NCI-H345 (cell line): ENCODE results near the gene NLRP4.
"Not testable (repeated sequence)": the region's sequence is repeated elsewhere in the genome, so short reads cannot be mapped to it uniquely, and the experiment has no call there.

Experiments
- DNase-seq: peaks from one replicate; lab custom pipeline; 2025; lab: John Stamatoyannopoulos, UW

Gene NLRP4

DNA sequence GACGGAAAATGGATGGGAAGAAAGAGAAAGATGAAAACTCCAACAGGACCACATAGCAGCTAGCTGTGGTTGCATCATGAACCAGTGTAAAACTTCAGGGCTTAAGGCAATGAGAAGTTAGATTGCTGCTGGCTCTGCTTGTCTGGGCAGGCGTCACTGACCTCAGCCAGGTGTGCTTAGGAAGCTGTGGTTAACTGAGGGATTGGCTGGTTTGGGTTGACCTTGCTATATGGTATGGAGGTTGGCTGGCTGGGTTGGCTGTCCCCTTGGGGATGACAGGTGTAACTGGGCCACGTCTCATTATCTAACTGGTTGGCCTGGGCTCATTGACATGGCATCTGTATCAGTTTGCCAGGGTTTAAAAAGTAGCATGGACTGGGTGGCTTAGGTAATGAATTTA is 40.9 kb downstream of the NLRP4 start:
- DNase-seq = no peak

DNA sequence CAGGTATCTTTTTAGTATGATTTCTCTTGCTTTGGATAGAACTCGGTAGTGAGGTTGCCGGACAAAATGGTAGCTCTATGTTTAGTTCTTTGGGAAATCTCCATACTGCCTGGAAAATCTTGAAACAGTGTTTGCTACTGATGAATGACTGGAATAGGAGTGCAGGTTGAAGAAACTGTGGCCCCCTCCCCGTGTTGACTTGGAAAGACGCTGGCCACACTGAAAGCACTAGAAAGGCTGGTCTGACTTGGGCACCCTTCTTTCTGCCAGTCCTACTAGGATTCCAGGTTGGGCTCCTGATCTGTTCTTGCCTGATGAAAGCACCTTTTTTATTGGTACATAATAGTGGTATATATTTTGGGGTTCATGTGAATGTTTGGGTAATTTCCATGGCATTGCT is 46.3 kb downstream of the NLRP4 start:
- no peak for DNase-seq

DNA sequence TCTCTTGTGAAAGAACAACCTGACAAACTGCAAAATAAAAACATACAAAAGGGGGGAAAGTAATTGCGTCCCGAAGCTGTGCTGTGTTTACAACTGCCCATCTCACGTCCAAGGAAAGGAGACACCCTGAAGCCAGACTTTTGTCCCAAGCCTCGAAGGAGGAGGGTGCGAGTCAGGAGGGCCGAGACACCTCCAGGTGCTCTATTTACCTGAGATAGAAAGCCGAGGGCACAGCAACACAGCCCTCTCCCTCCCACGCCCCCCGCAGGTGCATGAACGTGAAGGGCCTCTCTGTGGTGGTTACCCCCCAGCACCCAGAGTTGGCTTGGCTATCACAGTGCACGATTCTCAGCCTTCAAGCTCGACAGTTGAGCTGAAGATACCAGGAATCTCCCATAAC is 62.6 kb downstream of the NLRP4 start:
- no peak for DNase-seq

DNA sequence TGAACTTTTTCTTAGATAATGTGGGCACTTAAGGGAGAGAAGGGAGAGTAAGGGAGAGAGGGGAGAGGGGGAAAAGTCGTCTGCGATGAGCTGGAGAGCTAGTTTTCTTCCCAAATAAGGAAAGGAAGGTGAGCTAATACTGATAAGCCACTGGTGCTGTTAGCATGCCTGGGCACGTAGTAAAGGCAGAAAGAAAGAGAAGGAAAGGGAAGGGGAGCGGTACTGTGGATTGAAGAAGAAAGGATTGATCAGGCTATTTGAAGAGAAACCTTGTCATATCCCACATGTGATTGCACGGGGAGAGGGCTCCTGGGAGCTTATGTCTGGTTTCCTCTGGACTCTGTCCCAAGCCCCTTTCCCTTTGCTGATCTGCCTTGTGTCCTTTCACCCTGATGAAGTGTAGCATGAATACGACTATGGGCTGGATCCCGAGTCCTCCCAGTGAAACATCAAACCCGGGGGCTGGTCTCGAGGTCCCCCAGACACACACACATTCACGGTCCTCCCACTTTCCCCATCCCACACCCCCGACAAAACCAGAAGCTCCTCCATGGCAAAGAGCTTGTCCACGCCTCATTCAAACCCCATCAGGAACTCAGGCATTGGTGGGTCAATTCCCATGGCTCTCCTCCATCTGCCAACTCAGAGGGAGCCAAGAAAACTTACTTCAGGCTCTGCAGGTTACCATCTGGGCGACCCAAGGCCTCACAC is 65.2 kb downstream of the NLRP4 start:
- DNase-seq = no peak

DNA sequence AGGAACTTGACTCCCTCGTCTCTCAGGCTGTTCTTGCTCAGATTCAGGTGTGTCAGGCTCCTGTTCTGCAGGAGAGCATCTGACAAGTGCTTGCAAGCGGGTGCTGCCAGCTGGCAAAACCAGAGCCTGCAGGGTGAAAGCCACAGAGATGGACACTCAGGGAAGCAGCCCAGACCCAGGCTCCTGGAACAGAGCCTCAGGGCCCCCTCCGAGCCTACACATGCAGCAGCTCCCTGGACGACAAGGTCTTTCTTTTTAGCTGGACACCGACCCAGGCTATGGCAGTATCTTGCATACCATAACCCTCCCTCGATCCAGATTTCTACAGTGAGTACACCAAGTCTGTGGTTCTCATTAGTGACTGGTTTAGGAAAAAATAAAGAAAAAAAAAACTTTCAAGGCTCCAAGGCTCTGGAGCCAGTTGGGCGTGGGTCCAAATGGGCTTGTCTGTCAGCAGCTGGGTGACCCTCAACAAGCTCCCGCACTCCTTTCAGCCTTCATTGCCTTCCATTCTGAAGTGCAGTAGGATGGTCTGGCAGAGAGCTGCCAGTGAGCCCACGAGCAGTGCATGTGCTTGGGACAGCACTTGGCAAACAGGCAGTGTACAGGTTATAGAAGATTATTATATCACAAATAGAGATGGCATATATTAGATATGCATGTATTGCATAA is 65.9 kb downstream of the NLRP4 start:
- DNase-seq = no peak

DNA sequence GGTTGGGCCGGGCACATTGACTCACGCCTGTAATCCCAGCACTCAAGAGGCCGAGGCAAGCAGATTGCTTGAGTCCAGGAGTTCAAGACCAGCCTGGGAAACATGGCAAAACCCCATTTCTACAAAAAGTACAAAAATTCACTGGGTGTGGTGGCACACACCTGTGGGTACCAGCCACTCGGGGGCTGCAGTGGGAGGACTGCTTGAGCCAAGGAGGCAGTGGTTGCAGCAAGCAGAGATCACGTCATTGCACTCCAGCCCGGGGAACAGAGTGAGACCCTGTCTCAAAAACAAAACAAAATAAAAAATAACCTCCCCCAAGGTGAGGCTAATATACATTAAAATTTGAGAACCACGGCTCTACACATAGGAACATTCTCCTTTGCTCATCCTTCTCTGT is 70.9 kb downstream of the NLRP4 start:
- no peak for DNase-seq

DNA sequence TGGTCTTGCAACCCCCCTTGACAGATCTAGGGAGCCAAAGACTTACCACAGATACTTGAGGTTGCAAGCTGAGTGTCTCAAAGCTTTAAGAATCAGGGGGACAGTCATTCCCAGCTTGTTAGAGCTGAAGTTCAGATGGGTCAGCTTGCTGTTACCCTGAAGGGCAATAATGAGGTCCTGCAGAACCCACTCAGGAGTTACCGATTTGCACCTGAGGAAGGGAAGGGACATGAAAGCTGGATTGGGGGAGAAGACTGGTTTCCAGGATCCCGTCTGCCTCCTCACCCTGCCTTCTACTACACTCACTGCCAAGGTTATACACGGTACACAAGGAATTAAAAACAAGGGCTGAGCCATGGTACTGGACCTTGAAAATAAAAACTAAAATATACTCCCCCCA is 71.4 kb downstream of the NLRP4 start:
- DNase-seq = no peak

DNA sequence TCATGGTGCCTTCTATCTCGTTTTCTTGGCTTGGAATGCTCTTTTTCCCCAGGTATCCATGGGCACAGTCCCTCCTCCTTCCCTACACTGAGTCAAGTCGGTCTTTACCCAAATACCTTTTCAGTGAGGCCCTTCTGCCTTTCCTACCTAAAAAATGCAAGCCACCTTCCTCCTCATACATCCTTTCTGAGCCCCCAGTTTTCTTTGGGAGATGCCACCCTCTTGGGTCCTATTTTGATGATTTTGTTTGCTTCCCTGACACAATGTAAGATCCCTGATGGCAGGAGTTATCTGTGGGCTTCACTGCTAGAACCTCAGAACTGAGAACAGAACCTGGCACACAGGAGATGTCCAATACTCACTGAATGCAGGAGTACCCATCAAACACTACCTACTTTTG is 73.5 kb downstream of the NLRP4 start:
- no peak for DNase-seq

DNA sequence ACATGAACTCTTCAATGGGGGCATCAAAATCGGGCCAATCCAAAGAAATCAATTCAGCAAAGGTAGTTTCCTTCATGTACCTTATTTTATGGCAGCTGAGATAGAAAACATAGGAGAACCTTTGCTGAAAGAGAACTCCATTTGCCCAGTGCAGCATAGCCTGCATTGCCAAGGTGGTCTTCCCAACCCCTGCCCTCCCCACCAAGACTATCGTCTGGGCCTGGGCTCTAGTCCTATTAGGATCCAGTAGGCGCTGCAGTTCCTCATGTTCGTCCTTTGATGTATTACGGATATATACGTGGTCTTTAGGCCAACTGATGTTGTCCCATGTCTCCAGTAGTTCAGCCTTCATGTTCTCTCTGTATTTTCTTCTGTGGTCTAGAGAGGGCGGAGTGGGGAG is 76.6 kb downstream of the NLRP4 start:
- no peak for DNase-seq

DNA sequence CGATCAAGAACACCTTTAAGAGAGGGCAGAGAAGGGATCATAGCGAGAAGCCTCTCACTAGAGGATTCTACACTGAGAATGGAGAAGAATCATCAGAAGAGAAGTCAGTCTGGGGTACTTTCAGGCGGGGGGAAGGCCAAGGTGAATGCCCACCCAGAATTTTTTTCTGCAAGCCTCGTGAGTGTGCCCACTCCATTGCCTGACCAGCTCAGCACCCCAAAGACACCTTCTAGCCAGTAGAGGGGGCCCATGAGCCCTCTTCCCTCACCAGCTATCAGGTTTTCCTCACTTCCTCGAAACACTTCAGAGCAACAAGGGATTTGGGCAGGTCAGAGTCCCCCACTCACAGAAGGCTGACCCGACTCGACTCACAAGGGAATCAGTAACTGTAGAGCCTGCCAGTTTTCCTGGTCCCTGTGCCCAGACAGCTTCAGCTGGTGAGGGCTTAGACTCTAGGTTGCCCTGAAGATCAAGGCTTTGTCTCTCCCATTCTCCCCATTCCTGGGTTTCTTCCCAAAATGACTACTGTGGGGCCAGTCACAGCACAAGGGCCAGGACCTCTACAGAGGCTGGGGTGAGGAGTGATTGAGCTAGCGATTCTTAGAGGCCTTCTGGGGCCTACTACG is 77.4 kb downstream of the NLRP4 start:
- no peak for DNase-seq

DNA sequence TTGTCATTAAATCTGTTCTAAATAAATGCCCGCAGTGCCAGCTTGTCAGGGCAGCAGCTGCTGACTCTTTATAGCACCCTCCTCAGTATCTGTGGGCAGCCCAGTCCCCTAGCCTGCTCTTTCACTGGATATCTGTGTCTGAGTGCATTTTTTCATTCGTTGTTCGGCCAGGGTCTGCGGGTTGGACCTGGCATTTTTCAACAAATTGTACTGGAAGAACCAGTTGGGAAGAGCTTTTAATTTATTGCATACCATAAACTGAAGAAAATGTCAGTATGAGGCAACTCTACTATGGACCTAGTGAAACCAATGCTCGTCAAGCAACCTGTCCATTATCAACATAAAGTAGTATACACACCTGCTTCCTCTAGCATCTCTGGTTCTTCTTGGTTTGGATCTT is 87.2 kb downstream of the NLRP4 start:
- DNase-seq = no peak

DNA sequence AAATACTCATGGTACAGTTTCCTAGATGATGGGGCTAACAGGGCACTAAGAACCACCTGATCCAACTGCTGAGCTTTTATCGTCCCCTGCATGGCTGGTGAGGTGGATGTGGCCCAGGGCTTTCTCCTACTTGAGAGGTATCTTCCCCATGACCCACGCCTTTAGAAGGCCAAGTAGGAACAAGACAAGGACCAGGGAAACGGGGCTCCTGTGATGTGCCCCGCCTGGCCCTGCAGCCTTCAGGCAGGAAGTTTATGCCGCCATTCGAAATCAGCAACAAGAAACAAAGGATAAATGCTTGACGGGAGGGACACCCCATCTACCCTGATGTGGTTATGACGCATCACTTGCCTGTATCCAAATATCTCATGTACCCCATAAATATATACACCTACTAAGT is 91.7 kb downstream of the NLRP4 start:
- no peak for DNase-seq

DNA sequence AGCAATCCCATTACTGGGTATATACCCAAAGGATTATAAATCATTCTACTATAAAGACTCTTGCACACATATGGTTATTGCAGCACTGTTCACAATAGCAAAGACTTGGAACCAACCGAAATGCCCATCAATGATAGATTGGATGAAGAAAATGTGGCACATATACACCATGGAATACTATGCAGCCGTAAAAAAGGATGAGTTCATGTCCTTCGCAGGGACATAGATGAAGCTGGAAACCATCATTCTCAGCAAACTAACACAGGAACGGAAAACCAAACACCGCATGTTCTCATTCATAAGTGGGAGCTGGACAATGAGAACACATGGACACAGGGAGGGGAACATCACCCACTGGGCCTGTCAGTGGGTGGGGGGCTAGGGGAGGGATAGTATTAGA is 92.9 kb downstream of the NLRP4 start:
- not testable (repeated sequence) for DNase-seq

DNA sequence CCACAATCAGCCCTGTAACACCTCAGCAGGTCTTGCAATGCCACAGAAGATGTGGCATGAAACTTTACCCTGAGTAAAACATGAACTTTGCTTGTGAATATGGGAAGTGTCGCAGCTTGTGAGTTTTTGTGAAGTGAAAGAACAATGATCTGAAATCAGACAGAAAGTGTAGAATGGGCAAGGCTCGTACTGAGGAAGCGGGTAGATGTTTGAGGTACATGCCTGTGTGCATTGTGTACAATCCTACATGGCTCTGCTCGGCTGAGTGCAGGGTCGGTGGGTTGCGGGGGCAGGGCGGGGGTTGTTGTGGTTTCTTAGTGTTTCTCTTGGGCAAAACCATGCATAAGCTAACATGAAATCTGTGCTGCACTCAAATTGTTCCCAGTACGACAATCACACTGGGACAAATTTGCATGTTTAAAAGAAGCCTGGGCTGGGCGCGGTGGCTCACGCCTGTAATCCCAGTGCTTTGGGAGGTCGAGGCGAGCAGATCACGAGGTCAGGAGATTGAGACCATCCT is 94.7 kb downstream of the NLRP4 start:
- DNase-seq = no peak
